Ovary (tissue), 3 donors: ENCODE results near the gene MAN1B1.

Source experiments
- CTCF ChIP-seq, 3 donors: fragments of 450-650 bp in 2 of 3; fragments of 200-600 bp in 1 of 3; IDR thresholded peaks; one replicate each; pipeline versions ENCODE4 v1.5.1 to v1.8.0; 2016 to 2022; ENCODE audit warnings: antibody characterized with exemption in 3 of 3, mild to moderate bottlenecking in 1 of 3
- EP300 ChIP-seq: sonication (generic); formaldehyde crosslinking; IDR thresholded peaks from one replicate; pipeline ENCODE4 v1.6.1; 2017; ENCODE audit warnings: antibody characterized with exemption
- POLR2A ChIP-seq: fragments of 450-650 bp; IDR thresholded peaks from one replicate; pipeline ENCODE4 v1.6.1; 2017; ENCODE audit warnings: antibody characterized with exemption, mild to moderate bottlenecking, moderate library complexity
- donor health status: DM: no; HTN: no; CAD: no.

GRCh38 chr9:137110147-137110910 is 23.5 kb downstream of the MAN1B1 start:
- TF ChIP-seq CTCF (IDR thresholded peaks at IDR 0.05) = no peak
- no peak for TF ChIP-seq POLR2A
- no peak for TF ChIP-seq EP300
